Osteocyte (in vitro differentiated cells): ENCODE results near the gene GIT2. TPM values are rescaled to one million over a fixed set of nuclear protein-coding genes. Genes with fewer than 3 reads are reported as not detected.

Source experiments
- DNase-seq: peaks from one replicate; pipeline ENCODE4 v3.0.0; 2021; ENCODE audit warnings: mixed read lengths; ENCODE audit not compliant: unreplicated experiment; ENCODE audit errors: extremely low spot score
- H3K27ac Mint-ChIP-seq: one replicate; pipeline ENCODE4 v1.8.0; 2021; ENCODE audit warnings: mild to moderate bottlenecking, mixed read lengths; ENCODE audit not compliant: unreplicated experiment
- H3K27me3 Mint-ChIP-seq: one replicate; pipeline ENCODE4 v1.8.0; 2021; ENCODE audit warnings: mixed read lengths; ENCODE audit not compliant: unreplicated experiment
- H3K36me3 Mint-ChIP-seq: one replicate; pipeline ENCODE4 v1.8.0; 2021; ENCODE audit warnings: mixed read lengths; ENCODE audit not compliant: unreplicated experiment
- H3K4me1 Mint-ChIP-seq: one replicate; pipeline ENCODE4 v1.8.0; 2021; ENCODE audit warnings: mixed read lengths; ENCODE audit not compliant: unreplicated experiment
- H3K4me3 Mint-ChIP-seq: one replicate; pipeline ENCODE4 v1.8.0; 2021; ENCODE audit warnings: mild to moderate bottlenecking, moderate library complexity, mixed read lengths; ENCODE audit not compliant: unreplicated experiment
- H3K9me3 Mint-ChIP-seq: one replicate; pipeline ENCODE4 v1.8.0; 2021; ENCODE audit warnings: mixed read lengths; ENCODE audit not compliant: unreplicated experiment
- CTCF ChIP-seq: fragments of 200-600 bp; sonication (generic); IDR thresholded peaks from 2 replicates; pipeline ENCODE4 v1.5.0; 2021; ENCODE audit warnings: antibody characterized with exemption, mild to moderate bottlenecking, moderate library complexity
- long read RNA-seq: library from polyadenylated mRNA; unstranded; transcript quantifications from one replicate; pipeline ENCODE4 v2.0.0, GENCODE V29; 2021
- total RNA-seq: library from RNA; stranded (reverse); gene quantifications from 2 replicates; pipeline ENCODE4 v1.2.1, GENCODE V29; 2021

Gene GIT2
- total RNA-seq, result 49.6 and 52.6 TPM in 2 replicates
- long read RNA-seq, full-length matches to known transcripts, result 60 of 122 reads
- long read RNA-seq, partial matches to known transcripts, result 23 of 122 reads
- long read RNA-seq, other reads (novel, unspliced or antisense), result 39 of 122 reads

- DNase-seq, result peak; percentile 96
- peak within 1 kb of the TSS; percentile 95 for H3K4me3 Mint-ChIP-seq
Measured at GRCh38 chr12:109995686-109996482, at the start of gene GIT2. Gene GIT2, minus strand, starts transcription at chr12:109996368. Its CDS starts 144 bp downstream, at chr12:109996224.

GRCh38 chr12:110042264-110042663, 46.1 kb upstream of the GIT2 start:
- Mint-ChIP-seq H3K4me3 (no peak overlapping the region), H3K4me1 (peaks cover 31% of the 10 kb centered on the region), H3K27ac (no peak overlapping the region), H3K27me3 (no peaks in the 10 kb centered on the region), H3K36me3 (peaks cover 26% of the 10 kb centered on the region), H3K9me3 (no peaks in the 10 kb centered on the region)
- no peak for DNase-seq
- TF ChIP-seq CTCF, result no peak

More at GRCh38 chr12:109995686-109996482, at the start of gene GIT2:
- TF ChIP-seq CTCF, result peak; percentile 15
- H3K9me3 Mint-ChIP-seq, result no peaks in the 10 kb centered on the region
- H3K36me3 Mint-ChIP-seq, result no peaks in the 10 kb centered on the region
- no peaks in the 10 kb centered on the region for H3K27me3 Mint-ChIP-seq
- H3K4me1 Mint-ChIP-seq, result peaks cover 42% of the 10 kb centered on the region
- H3K27ac Mint-ChIP-seq, result peak within 1 kb of the TSS; percentile 70

GRCh38 chr12:110039085-110039807, 43.1 kb upstream of the GIT2 start:
- H3K27ac Mint-ChIP-seq, result peak overlapping the region; percentile 88
- peaks cover 25% of the 10 kb centered on the region for H3K4me1 Mint-ChIP-seq
- no peaks in the 10 kb centered on the region for H3K9me3 Mint-ChIP-seq
- no peak overlapping the region for H3K4me3 Mint-ChIP-seq
- no peaks in the 10 kb centered on the region for H3K27me3 Mint-ChIP-seq
- DNase-seq, result no peak
- peaks cover 35% of the 10 kb centered on the region for H3K36me3 Mint-ChIP-seq
- no peak for TF ChIP-seq CTCF

- Mint-ChIP-seq H3K36me3 (peaks cover 36% of the 10 kb centered on the region), H3K27me3 (no peaks in the 10 kb centered on the region), H3K4me3 (no peak overlapping the region), H3K9me3 (no peaks in the 10 kb centered on the region), H3K27ac (peak overlapping the region; percentile 88), H3K4me1 (peaks cover 24% of the 10 kb centered on the region)
- TF ChIP-seq CTCF, result no peak
- DNase-seq, result no peak
Measured at GRCh38 chr12:110038741-110039084, 42.5 kb upstream of the GIT2 start.

- Mint-ChIP-seq H3K9me3 (no peaks in the 10 kb centered on the region), H3K27me3 (no peaks in the 10 kb centered on the region), H3K4me3 (no peak overlapping the region), H3K4me1 (peaks cover 17% of the 10 kb centered on the region), H3K27ac (no peak overlapping the region), H3K36me3 (peaks cover 39% of the 10 kb centered on the region)
- no peak for DNase-seq
- TF ChIP-seq CTCF, result no peak
Measured at GRCh38 chr12:110037315-110037714, 41.1 kb upstream of the GIT2 start.
